Stimulated activated CD8-positive, alpha-beta memory T cell treated with anti-CD3 and anti-CD28 coated beads, Interleukin-15, amount 100 ng/mL, for 48 hours (primary cell): ENCODE results near the gene DCHS2.

Experiments
- DNase-seq, 2 donors: peaks; one replicate each; pipeline ENCODE4 v3.0.0-alpha.2; 2020; ENCODE audit warnings: low read depth in 2 of 2

Gene DCHS2

GRCh38 chr4:154384012-154384411, 107.6 kb downstream of the DCHS2 start:
- no peak for DNase-seq

GRCh38 chr4:154376486-154376885, 115.1 kb downstream of the DCHS2 start:
- DNase-seq, result no peak

- no peak for DNase-seq
These were observed 123.5 kb downstream of the DCHS2 start for GRCh38 chr4:154368060-154368459.

- no peak for DNase-seq
These were observed 123.9 kb downstream of the DCHS2 start for GRCh38 chr4:154367659-154368058.

- DNase-seq, result no peak
These were observed 124.6 kb downstream of the DCHS2 start for GRCh38 chr4:154366956-154367355.

- DNase-seq, result no peak
These were observed 127.3 kb downstream of the DCHS2 start for GRCh38 chr4:154364066-154364845.

GRCh38 chr4:154361450-154361849, 130.1 kb downstream of the DCHS2 start:
- no peak for DNase-seq

- no peak for DNase-seq
These were observed 131.1 kb downstream of the DCHS2 start for GRCh38 chr4:154360491-154360890.

GRCh38 chr4:154354883-154355282, 136.7 kb downstream of the DCHS2 start:
- DNase-seq, result no peak

- no peak for DNase-seq
These were observed 141.8 kb downstream of the DCHS2 start for GRCh38 chr4:154349829-154350228.

- DNase-seq, result no peak
These were observed 142.9 kb downstream of the DCHS2 start for GRCh38 chr4:154348657-154349056.

- no peak for DNase-seq
These were observed 146.2 kb downstream of the DCHS2 start for GRCh38 chr4:154345359-154345758.

- DNase-seq, result no peak
These were observed 146.9 kb downstream of the DCHS2 start for GRCh38 chr4:154344686-154345085.

GRCh38 chr4:154343651-154344050, 147.9 kb downstream of the DCHS2 start:
- DNase-seq, result no peak

GRCh38 chr4:154341448-154341847, 150.2 kb downstream of the DCHS2 start:
- DNase-seq, result no peak

GRCh38 chr4:154335588-154335987, 156.0 kb downstream of the DCHS2 start:
- no peak for DNase-seq

- DNase-seq, result peak in 1 of 2 donors; percentile 34
These were observed 158.7 kb downstream of the DCHS2 start for GRCh38 chr4:154332681-154333421.

GRCh38 chr4:154329939-154330338, 161.7 kb downstream of the DCHS2 start:
- DNase-seq, result no peak

- DNase-seq, result no peak
These were observed 162.2 kb downstream of the DCHS2 start for GRCh38 chr4:154329268-154329868.

- no peak for DNase-seq
These were observed 163.6 kb downstream of the DCHS2 start for GRCh38 chr4:154328030-154328429.

- no peak for DNase-seq
These were observed 171.1 kb downstream of the DCHS2 start for GRCh38 chr4:154320521-154320920.

- no peak for DNase-seq
These were observed 171.9 kb downstream of the DCHS2 start for GRCh38 chr4:154319736-154320135.
